SJSA1 (cell line): ENCODE results near the gene MTMR3. TPM values are rescaled to one million over a fixed set of nuclear protein-coding genes. Genes with fewer than 3 reads are reported as not detected.

ENCODE experiments used
- DNase-seq, 2 experiments: peaks; one replicate each; pipeline ENCODE4 v3.0.0-alpha.2; 2015 to 2020; ENCODE audit warnings: low spot score in 2 of 2, low read depth in 1 of 2
- H3K27ac ChIP-seq: fragments of 250-450 bp; sonication (Bioruptor Pico); 2 replicates; pipeline ENCODE4 v1.5.1; 2020; ENCODE audit warnings: mild to moderate bottlenecking, moderate library complexity
- H3K27me3 ChIP-seq: fragments of 250-450 bp; sonication (Bioruptor Pico); replicated peaks from 2 replicates; pipeline ENCODE4 v1.5.1; 2020; ENCODE audit warnings: mild to moderate bottlenecking, moderate library complexity
- H3K36me3 ChIP-seq: fragments of 250-450 bp; sonication (Bioruptor Pico); 2 replicates; pipeline ENCODE4 v1.5.1; 2020; ENCODE audit warnings: mild to moderate bottlenecking
- H3K4me1 ChIP-seq: fragments of 250-450 bp; sonication (Bioruptor Pico); replicated peaks from 2 replicates; pipeline ENCODE4 v1.6.1; 2021; ENCODE audit warnings: mild to moderate bottlenecking
- H3K4me3 ChIP-seq: fragments of 250-450 bp; sonication (Bioruptor Pico); 2 replicates; pipeline ENCODE4 v1.5.1; 2020; ENCODE audit warnings: mild to moderate bottlenecking
- H3K9me3 ChIP-seq: fragments of 250-450 bp; sonication (Bioruptor Pico); replicated peaks from 2 replicates; pipeline ENCODE4 v1.5.1; 2020; ENCODE audit warnings: mild to moderate bottlenecking
- total RNA-seq: library from RNA; depleted of rRNA; stranded (reverse); fragments of >200 nt; shearing (Covaris generic); gene quantifications from 2 replicates; pipeline ENCODE4 v1.2.3, GENCODE V29; 2014

The MTMR3 gene
- total RNA-seq, 1 experiment from 2014 or later = 26.4 TPM

DNA sequence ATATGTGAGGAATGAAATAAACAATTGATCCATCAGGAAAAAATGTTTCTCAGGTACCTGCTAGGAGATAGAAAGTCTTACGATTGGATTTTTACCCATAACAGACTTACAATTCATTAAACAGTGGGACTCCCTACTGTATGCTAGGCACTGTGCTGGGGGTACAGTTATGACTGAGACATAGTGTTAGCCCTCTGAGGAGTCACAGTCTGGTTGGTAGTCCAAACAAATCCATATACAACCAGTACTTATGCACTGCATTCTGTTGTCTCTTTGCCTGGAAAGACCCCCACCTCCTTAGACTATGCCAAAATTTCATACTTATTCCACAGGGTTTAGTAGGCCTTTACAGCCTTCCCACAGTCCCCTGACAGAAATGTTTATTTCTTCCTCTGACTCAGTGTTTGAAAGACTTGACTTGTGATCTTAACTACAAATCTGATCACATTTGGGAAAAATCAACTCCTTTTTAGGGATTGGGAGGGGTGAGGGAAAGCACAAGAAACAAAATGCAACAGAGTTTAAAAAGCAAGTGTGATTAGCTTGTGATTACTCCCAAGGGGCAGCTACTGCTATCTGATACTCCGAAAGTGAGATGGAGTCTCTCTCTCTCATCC lies 127.9 kb downstream of the MTMR3 start:
- peaks cover 75% of the 10 kb centered on the region for H3K36me3 ChIP-seq
- no peaks in the 10 kb centered on the region for H3K9me3 ChIP-seq
- peaks cover 31% of the 10 kb centered on the region for H3K4me1 ChIP-seq
- DNase-seq = no peak
- H3K4me3 ChIP-seq = no peak overlapping the region
- H3K27me3 ChIP-seq = no peaks in the 10 kb centered on the region
- H3K27ac ChIP-seq = no peak overlapping the region

DNA sequence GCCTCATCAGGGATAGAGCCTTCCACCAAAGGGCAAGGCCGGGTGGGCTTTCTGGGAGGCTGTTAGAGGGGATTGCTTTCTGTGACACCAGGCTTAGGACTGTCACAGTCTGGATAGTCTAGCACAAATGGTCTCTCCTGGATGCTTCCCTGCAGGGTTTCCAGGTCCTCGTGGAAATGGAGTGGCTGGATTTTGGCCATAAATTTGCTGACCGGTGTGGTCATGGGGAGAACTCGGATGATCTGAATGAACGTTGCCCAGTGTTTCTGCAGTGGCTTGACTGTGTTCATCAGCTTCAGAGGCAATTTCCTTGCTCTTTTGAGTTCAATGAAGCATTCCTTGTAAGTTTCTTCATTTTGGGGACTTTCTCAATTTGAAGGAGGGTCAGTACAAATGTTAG lies 130.2 kb downstream of the MTMR3 start:
- DNase-seq = no peak
- Histone ChIP-seq H3K9me3 (no peaks in the 10 kb centered on the region), H3K27me3 (no peaks in the 10 kb centered on the region), H3K4me1 (peaks cover 18% of the 10 kb centered on the region), H3K27ac (no peak overlapping the region), H3K36me3 (peaks cover 75% of the 10 kb centered on the region), H3K4me3 (no peak overlapping the region)

DNA sequence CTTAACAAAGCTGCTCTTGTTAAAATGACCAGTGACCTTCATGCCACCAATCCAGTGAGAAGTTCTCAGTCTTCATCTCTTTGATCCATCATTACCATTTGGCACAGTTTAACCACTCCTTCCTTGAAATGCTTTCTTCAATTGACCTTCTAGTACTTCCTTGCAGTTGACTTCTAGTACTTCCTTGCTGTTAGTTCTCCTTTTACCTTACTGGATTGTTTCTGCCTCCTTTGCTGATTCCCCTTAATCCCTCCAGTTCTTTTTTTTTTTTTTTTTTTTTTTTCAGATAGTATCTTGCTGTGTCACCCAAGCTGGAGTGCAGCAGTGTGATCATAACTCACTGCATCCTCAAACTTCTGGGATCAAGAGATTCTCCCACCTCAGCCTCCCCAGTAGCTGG lies 131.3 kb downstream of the MTMR3 start:
- Histone ChIP-seq H3K27me3 (no peaks in the 10 kb centered on the region), H3K4me3 (no peak overlapping the region), H3K36me3 (peaks cover 84% of the 10 kb centered on the region), H3K9me3 (no peaks in the 10 kb centered on the region), H3K4me1 (peaks cover 12% of the 10 kb centered on the region; the same call in 1 of the 2 replicates), H3K27ac (no peak overlapping the region)
- no peak for DNase-seq

DNA sequence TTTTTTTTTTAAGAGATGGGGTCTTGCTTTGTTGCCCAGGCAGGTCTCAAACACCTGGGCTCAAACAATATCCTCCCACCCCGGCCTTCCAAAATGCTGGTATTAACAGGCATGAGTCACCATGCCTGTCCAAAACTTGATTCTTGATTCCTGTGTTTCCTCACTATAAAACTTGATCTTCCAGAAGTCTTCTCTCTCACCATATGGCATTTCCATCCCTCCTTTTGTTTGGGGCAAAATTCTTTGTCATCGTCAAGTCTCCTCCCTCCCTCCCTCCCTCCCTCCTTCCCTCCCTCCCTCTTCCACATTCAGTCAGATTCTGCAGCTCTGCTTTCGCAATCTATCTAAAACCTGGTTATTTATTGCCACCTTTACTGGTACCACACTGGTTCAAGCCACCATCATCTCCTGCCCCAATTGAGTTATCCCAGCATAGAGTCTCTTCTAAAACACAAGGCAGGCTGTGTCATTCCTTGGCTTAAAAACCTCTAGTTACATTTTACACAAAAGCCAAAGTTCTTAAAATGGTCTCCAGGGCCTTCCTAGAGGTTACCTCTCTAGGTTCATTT lies 132.3 kb downstream of the MTMR3 start:
- H3K9me3 ChIP-seq = no peaks in the 10 kb centered on the region
- H3K4me1 ChIP-seq = peaks cover 12% of the 10 kb centered on the region; the same call in 1 of the 2 replicates
- DNase-seq = no peak
- peaks cover 85% of the 10 kb centered on the region for H3K36me3 ChIP-seq
- no peak overlapping the region for H3K4me3 ChIP-seq
- no peak overlapping the region for H3K27ac ChIP-seq
- no peaks in the 10 kb centered on the region for H3K27me3 ChIP-seq

DNA sequence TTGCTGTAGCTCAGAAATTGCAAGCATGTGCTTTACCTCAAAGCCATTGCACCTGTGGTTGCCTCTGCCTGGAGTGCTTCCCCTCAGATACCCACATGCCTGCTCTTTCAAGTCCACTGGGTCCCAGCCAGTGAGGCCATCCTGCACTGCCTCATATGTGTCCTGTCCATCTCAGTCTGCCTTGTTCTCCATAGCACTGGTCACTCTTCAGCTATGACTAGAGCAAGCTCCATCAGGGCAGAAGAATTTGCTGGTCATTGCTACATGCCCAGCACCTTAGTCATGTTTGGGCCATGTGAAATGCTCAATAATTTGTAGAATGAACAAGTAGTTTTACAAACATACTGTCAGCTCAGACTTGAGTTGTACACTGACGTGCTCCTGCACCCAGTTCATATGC lies 132.9 kb downstream of the MTMR3 start:
- Histone ChIP-seq H3K4me3 (no peak overlapping the region), H3K27ac (no peak overlapping the region), H3K9me3 (no peaks in the 10 kb centered on the region), H3K27me3 (no peaks in the 10 kb centered on the region), H3K4me1 (peaks cover 10% of the 10 kb centered on the region; the same call in 1 of the 2 replicates), H3K36me3 (peaks cover 86% of the 10 kb centered on the region)
- DNase-seq = no peak

DNA sequence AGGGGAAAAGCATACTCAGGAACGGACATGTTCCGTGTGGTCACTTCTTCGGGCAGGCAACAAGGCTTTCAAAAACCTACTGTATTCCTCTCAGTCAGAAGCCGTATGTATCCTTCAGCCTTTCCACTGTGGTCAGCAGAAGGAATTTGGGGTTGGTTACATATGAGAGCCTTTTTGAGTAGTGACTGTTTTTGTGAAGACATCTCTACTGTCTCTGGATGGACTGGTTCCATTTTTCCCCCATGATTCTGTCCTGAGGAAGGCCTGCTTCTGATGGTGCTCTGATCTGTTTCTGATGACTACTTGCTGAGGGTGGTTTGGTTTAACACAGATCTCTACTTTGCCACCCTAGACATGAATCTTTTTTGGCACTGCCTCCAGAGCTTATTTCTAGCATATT lies 133.6 kb downstream of the MTMR3 start:
- no peaks in the 10 kb centered on the region for H3K9me3 ChIP-seq
- H3K36me3 ChIP-seq = peaks cover 88% of the 10 kb centered on the region

DNA sequence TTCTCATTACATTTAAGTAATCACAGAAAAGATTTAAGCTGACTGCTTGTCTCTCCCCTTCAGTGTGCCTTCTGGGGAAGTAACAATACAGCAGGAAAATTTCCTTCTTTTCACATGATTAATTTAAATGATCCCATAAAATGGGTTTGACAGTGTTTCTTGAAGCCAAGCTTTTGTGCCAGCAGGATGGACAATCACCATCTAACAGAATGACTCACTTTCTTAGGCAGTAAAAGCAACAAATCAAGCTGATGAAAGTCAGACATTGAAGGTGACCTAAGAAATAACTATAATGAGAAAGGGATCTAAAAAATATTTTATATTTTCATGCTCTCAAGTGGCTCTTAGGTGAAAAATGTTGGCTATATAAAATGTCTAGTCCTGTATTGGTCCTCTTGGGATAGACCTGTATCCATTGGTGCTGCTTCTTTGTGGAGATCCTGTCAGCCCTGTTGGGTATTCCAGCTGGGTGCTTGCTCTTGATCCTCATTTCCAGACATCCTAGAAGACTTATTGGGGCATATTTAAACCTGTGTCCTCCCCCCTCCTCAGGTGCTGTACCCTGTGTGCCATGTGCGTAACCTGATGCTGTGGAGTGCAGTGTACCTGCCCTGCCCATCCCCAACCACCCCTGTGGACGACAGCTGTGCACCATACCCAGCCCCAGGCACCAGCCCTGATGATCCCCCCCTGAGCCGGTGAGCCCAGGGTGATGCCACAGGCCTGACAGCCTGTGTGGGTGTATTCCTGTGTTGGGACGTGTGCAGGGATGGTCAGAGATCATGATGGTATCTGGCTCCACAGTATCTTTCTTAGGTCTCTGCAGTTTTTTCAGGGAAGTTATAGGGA lies 134.6 kb downstream of the MTMR3 start:
- no peaks in the 10 kb centered on the region for H3K27me3 ChIP-seq
- H3K4me1 ChIP-seq = peaks cover 7% of the 10 kb centered on the region; the same call in 1 of the 2 replicates
- H3K4me3 ChIP-seq = no peak overlapping the region
- no peaks in the 10 kb centered on the region for H3K9me3 ChIP-seq
- no peak for DNase-seq
- peaks cover 90% of the 10 kb centered on the region for H3K36me3 ChIP-seq
- no peak overlapping the region for H3K27ac ChIP-seq

More for the DNA sequence above, 133.6 kb downstream of the MTMR3 start:
- Histone ChIP-seq H3K4me1 (peaks cover 7% of the 10 kb centered on the region; the same call in 1 of the 2 replicates), H3K27ac (no peak overlapping the region), H3K27me3 (no peaks in the 10 kb centered on the region), H3K4me3 (no peak overlapping the region)
- DNase-seq = no peak

DNA sequence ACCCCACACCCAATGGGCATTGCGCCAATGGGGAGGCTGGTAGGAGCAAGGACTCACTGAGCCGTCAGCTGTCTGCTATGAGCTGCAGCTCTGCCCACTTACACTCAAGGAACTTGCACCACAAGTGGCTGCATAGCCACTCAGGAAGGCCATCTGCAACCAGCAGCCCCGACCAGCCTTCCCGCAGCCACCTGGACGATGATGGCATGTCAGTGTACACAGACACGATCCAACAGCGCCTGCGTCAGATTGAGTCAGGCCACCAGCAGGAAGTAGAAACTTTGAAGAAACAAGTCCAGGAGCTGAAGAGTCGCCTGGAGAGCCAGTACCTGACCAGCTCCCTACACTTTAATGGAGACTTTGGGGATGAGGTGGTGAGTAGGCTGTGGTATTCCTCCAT lies 137.5 kb downstream of the MTMR3 start:
- no peak overlapping the region for H3K4me3 ChIP-seq
- peaks cover 7% of the 10 kb centered on the region; the same call in 1 of the 2 replicates for H3K4me1 ChIP-seq
- H3K27ac ChIP-seq = no peak overlapping the region
- H3K27me3 ChIP-seq = no peaks in the 10 kb centered on the region
- no peaks in the 10 kb centered on the region for H3K9me3 ChIP-seq
- H3K36me3 ChIP-seq = peaks cover 94% of the 10 kb centered on the region
- DNase-seq = no peak

DNA sequence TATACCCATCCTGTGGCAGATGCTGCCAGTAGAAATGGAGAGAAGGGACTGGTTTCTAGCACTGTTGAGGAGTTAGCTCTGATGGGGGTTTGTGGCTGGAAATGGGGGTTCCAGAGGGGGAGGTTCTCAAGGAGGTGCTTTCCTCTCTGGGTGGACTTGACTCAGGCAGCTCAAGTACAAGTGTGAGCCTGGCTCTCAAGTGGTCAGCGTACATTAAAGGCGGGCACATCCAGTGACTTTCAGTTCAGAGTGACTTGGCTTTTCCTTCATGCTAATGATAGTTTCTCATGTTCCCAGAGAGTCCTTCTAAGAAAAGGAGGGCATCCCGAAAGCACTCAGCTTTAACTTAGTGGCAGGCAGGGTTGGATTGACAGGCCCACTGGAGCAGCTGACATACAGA lies 138.4 kb downstream of the MTMR3 start:
- no peak for DNase-seq
- no peaks in the 10 kb centered on the region for H3K27me3 ChIP-seq
- H3K36me3 ChIP-seq = peaks cover 94% of the 10 kb centered on the region
- H3K4me3 ChIP-seq = no peak overlapping the region
- no peaks in the 10 kb centered on the region for H3K9me3 ChIP-seq
- H3K4me1 ChIP-seq = no peaks in the 10 kb centered on the region
- H3K27ac ChIP-seq = no peak overlapping the region

DNA sequence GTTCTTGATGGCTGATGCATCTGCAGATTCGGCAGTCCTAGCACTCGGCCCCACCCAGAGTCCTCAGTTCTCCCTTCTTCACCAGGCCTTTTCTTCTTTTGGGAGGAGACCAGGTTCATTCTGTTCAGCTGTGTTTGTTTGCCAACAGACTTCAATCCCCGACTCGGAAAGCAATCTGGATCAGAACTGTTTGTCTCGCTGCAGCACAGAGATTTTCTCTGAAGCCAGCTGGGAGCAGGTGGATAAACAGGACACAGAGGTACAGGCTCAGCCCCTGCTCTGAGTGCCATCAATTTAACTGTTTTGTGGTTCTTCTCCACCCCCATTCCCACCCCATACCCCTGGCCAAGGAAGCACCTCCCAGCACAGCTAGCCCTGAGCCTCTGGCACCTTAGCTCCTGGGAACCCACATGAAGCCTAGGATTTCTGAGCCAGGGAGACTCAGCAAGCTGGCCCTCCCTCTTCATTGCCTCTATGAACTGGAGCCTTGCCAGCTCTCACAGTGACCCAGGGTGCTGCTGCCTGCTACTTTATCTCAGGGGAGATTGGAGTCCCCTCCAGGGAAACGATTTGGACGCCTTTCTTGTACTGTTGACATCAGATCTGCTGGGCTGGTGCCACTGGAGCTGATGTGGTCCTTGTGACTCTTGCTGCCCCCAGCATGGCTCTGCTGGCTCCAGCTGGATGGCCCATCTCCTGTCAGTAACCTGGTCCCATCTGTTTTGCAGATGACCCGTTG lies 139.1 kb downstream of the MTMR3 start:
- Histone ChIP-seq H3K9me3 (no peaks in the 10 kb centered on the region), H3K27me3 (no peaks in the 10 kb centered on the region), H3K36me3 (peaks cover 94% of the 10 kb centered on the region), H3K27ac (no peak overlapping the region), H3K4me3 (no peak overlapping the region), H3K4me1 (no peaks in the 10 kb centered on the region)
- no peak for DNase-seq

DNA sequence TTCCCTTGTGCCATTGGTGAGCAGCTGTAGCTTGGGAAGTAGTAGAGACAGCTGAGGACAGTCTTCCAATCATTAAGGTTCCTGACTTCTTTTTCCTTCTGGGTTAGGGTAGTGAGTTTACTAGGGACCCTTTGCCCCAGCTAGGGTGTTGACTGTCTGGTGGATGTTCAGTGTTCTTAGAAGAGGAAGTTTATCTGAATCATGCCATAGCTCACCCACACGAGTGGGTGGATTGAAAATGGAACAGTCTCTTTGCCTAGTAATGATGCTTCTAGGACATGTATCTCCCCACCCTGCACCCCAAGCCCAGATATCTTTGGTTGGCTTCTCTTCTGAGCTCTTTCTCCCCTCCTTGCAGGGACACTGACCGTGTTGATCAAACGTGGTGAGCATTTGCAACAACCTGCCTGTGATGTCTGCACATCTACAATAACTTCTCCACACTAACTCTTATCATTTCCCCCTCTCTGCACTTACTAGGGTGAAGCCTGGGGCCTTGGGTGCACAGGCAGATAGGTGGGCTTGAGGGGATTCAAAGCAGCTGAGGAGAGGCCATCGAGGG lies 140.2 kb downstream of the MTMR3 start:
- Histone ChIP-seq H3K36me3 (peaks cover 91% of the 10 kb centered on the region), H3K4me1 (no peaks in the 10 kb centered on the region), H3K4me3 (no peak overlapping the region), H3K27me3 (no peaks in the 10 kb centered on the region), H3K27ac (no peak overlapping the region), H3K9me3 (no peaks in the 10 kb centered on the region)
- no peak for DNase-seq

DNA sequence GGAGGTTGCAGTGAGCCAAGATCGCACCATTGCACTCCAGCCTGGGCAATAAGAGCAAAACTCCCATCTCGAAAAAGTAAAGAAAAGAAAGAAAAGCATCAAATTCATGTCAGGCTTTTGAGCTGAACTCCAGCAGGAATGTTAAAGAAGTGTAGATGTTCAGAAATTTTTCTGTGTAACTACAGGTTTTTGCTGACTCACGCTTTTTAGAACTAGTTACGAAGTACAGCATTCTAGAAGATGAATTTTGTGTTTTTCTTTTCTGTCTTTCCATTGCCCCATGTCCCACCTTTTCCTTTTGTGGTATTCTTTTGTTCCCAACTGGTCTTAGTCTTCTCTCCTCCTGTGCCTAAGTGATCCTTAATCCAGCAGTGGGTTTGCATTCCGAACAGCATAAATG lies 141.3 kb downstream of the MTMR3 start:
- Histone ChIP-seq H3K36me3 (peaks cover 86% of the 10 kb centered on the region), H3K27me3 (no peaks in the 10 kb centered on the region), H3K4me3 (no peak overlapping the region), H3K4me1 (no peaks in the 10 kb centered on the region), H3K27ac (no peak overlapping the region), H3K9me3 (no peaks in the 10 kb centered on the region)
- DNase-seq = no peak

DNA sequence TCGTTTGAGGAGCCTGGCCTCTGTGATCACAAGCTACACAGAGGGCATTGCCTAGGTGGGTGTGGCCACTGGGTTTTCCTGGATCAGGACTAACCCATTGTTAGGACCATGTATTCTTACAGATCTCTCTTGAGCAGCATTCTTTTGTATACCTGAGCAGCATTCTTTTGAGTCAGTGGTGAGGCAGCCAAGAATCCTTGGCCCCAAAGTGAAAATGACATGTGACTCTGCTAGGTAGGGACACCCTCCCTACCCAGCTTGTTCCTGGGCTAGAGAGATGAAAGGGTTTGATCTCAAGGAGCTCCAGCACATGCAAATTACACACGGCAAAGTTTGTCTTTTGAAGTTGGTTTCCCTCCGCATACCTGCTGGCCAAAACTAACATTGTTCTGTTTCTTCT lies 142.2 kb downstream of the MTMR3 start:
- Histone ChIP-seq H3K36me3 (peaks cover 76% of the 10 kb centered on the region), H3K4me1 (no peaks in the 10 kb centered on the region), H3K27me3 (no peaks in the 10 kb centered on the region)

More for the DNA sequence above, 142.2 kb downstream of the MTMR3 start:
- no peaks in the 10 kb centered on the region for H3K9me3 ChIP-seq
- DNase-seq = no peak
- H3K4me3 ChIP-seq = no peak overlapping the region
- H3K27ac ChIP-seq = no peak overlapping the region
